HPDE6-E6E7 (cell line): ENCODE data around the gene MYL5.
"Not testable (repeated sequence)": the region's sequence is repeated elsewhere in the genome, so short reads cannot be mapped to it uniquely, and the experiment has no call there.

Source experiments
- DNase-seq: peaks from one replicate; pipeline ENCODE4 v3.0.0; 2011; ENCODE audit warnings: missing footprints; ENCODE audit errors: extremely low spot score

MYL5 gene, protein sequence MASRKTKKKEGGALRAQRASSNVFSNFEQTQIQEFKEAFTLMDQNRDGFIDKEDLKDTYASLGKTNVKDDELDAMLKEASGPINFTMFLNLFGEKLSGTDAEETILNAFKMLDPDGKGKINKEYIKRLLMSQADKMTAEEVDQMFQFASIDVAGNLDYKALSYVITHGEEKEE

DNA sequence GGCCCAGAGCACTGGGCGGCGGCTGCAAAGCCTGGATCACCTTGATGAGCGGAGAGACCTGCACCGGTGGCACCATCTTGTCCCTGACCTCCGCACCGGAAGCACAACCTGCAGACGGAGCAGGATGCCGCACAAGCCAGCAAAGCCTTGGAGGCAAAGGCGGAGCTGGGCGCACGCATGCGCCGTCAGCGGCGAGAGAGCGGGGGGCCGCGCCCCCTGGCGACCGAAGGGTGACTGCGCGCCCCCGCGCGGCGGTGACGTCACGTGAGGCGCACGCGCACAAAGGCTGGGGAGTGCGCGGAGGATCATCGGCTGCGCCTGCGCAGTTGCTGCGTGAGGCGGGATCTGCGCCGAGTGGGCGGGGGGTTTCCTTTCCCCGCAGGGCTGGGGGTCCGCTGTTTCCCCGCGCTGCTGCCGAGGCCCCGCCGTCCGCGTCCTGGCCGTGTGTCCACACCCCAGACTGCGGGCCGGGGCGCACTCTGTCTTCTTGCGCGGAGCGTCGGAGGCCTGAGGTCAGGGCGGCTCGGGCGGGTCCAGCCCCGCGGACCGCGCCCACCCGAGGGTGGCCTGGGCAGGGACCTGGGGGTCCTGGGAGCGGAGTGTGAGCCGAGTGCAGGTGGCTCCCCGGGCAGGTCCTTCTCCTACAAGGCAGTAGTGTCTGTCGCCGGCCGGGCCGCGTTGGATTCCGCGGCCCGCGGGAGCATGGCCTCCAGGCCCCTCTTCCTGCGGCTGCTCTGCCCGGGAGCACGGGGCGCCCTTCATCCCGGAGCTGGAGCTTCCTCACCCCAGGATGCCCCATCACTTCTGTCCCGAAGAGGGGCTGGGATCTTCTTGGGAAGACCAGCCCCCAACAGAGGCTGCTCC, at the start of gene MYL5, which contains the start of gene ATP5ME:
MYL5 (plus strand) TSS at position 371 of the 864 bp plus-strand sequence. CDS start 3,485 bp downstream, outside the sequence.
ATP5ME (minus strand) TSS at position 105 of the 864 bp plus-strand sequence; CDS start at position 76, 29 bp downstream.
- DNase-seq = peak; percentile 98

DNA sequence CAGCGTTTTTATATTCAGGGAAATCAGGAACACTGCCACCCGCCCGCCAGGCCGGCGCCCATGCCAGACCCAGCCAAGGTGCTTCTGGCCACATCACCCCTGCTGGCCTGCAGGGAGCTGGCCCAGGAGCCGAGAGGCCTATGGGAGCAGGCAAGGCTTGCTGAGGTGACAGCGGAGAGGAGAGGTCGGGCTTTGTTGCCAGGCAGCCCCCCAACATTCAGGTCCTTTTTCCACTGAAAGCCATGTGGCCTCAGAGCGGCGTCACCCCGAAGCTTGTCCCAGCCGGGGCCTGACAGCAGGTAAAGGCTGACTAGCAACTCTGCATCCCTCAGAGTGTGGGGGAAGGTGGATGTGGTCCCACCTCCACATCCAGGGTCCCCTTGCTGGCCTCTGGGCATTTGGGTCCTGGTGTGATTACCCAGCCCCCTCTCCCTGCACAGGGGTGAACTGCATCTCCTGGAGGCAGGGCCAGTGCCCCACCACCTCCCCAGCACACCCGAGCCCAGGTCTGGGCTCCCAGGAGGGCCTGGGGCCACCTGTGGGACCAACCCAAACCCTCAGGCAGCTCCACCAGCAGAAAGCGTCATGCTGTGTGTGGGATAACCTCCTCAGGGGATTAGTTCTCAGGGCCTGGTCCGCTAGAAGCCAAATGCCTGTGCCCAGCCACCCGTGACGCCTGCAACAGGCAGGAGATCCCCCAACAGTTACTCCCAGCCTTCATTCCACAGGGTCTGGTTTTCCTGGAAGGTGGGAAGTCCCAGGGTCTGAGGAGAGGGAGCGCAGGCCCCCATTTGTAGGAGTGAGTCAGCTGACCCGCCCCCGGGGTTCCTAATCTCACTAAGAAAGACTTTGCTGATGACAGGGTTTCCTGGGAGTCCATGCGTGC, 49.4 kb upstream of the MYL5 start, which contains the start of gene PDE6B:
PDE6B (plus strand) TSS at position 869 of the 886 bp plus-strand sequence. CDS start 54 bp downstream, outside the sequence.
- no peak for DNase-seq

DNA sequence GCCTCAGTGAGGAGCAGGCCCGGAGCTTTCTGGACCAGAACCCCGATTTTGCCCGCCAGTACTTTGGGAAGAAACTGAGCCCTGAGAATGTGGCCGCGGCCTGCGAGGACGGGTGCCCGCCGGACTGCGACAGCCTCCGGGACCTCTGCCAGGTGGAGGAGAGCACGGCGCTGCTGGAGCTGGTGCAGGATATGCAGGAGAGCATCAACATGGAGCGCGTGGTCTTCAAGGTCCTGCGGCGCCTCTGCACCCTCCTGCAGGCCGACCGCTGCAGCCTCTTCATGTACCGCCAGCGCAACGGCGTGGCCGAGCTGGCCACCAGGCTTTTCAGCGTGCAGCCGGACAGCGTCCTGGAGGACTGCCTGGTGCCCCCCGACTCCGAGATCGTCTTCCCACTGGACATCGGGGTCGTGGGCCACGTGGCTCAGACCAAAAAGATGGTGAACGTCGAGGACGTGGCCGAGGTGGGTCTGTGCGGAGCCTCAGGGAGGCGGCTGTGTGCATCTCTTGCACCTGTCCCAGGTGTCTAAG, 48.6 kb upstream of the MYL5 start:
- no peak for DNase-seq

DNA sequence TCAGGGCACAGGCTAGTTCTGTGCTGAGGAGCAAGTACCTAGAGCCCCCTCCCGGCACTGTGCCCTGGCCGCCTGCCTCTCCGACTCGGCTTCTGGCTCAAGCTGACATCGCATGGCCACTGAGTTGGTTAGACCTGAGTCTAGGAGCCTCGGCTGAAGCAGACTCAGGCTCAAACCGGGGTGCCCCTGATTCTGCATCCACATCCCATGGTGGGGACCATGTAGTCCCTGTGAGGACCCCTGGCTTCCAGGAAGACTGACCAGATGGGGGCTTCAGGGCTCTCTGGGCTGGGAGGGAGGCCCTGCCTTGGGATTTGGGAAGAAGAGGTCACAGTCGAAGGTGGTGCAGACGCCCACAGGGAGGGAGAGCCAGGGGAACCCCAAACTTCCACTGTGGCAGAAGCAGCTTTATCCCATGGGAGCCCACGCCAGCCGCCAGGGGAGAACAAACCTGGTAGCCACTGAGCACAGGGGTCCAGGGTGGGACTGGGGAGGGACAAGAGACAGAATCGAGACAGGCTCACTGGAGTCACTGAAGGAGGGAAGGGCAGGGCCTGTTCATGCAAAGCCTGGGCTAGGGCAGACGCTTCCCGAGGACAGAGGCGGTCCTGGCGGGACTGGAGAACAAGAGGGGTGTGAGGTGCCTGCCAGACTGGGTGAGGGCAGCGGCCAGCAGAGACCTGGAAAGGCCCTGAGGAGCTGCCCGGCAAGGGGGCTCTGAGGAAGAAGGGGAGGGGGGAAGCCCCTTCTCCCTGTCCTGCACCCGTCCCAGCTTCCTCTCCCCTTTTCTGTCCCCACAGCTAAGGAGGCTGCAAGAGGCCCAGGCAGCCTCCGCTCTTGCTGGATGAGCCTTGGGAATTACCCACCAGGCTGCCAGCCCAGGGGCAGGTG, 47.9 kb upstream of the MYL5 start:
- DNase-seq = no peak

DNA sequence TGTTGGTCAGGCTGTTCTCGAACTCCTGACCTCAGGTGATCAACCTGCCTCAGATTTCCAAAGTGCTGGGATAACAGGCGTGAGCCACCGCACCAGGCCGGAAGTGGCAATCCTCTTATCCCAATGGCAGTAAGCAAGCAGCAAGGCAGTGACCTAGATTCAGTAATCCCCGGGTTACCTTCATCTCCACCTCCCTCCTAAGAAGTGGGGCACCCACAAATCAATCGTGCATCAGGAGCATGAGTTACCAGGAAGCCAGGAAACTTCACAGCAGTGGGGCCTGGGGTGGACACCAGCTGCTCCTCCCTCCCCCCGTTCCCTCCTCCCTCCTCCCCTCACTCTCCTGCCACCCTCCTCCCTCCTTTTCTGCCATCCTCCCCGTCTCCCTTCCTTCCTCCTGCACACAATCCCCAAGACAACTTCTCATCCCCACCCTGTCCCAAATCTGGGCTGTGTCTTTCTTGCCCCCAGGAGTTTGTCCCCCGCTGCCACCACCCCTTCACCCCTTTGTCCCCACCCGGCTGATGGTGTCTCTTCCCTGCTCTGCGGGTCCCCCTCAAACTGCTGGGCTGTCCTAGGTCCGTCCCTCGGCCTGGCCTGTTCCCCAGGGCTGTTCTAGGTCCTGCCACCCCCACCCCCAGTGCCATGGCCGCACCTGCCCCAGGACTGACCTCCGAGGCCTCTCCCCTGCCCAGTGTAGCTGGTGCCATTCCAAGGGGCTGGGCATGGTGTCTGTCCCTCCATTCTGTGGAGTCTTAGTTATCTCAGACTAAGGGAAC, 46.8 kb upstream of the MYL5 start:
- DNase-seq = no peak

DNA sequence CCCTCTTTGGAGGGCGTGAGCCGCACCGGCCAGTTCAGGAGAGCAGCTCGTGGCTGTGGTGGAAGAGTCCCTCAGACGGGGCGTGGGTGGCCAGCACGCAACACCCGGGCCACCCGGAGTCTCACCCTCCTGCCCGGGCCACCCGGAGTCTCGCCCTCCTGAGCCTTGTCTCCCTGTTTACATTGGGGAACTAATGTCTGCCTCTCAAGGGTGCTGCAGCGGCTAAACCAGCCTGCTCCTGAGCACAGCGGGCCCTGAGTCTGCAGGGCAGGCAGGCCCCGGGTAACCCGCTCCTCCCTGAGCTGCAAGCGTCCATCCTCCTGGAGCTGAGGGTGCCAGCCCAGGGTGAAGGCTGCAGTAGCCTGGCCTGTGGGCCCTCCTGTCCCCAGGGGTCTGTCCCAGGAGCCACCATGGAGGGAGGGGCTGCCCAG, 46.0 kb upstream of the MYL5 start:
- DNase-seq = no peak

DNA sequence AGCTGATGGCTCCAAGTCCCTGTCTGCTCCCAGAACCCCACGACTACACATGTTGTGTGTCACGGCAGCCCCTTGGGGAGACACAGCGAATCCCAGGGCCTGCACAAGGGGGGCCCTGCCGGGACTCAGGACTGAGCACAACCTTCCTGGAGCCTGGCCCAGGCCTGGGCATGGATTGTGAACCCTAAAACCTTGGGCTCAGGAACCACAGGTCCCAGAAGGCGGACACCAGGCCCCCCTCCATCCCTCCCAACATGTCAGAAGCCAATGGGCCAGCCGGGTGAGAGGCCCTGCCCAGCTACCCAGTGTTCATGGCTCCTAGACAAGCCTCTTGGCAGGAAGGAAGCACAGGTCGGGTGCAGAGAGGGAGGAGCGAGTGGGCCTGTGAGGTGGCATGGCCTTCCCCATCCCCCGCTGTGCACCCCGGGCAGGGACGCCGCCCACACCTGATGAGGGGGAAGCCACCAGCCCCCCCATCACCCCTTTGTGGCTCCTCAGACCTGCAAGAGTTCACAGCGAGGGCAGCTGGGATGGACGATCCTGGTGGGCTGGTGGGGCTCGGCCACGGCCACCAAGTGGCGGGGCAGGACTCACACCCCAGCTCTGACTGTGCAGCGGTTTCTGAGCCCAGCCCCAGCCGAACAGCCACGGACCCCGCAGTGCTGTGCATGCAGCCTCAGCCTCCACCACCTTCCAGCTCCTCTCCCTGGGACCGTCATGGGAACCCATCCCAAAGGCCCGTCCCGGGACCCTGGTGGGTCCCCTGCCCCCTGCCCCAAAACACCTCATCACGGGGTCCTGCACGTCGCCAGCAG, 45.3 kb upstream of the MYL5 start:
- DNase-seq = no peak

DNA sequence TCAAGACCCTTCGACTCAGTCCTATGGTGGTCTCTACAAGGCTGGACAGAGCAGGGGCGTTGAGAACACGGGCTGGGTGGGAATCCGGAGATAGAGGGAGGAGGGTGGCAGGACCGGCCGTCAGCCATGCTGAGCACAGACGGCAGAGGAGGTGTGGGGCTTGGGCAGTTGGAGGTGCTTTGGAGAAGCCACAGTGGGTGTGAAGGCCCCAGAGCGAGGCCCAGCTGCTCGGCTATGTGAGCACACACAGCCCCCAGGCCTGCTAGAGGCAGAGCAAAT, 44.8 kb upstream of the MYL5 start:
- no peak for DNase-seq

DNA sequence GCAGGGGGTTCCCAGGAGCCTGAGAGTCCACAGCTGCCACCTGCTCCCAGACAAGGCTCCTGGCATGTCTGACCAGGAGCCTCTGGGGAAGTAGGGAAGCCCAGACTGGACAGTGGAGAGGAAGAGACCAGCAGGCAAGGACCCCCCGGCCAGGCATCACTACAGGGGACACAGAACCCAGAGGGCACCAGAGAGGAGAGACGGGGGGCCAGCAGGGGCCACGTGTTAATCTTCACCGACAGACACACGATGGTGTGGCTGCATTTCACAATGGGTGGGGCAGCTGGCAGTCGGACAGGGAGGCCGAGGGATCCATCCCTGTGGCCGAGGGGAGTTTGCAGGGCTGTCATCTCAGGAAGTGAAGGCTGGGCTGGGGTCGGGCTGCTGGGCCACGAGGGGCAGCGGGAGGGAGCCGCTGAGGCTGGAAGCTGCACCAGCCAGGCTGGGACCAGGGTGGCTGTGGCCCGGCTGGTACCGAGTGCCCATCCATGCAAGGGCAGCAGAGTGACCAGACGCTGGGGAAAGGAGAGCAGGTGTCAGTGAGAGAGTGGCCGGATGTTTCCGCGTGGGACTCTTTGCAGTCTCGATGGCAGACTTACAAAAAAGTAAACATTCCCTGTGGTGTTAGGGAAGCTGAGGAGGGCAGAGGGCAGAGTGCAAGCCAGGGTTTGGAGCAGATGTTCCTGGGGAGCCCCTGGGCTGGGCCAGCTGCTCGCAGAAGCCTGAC, 44.3 kb upstream of the MYL5 start:
- no peak for DNase-seq

DNA sequence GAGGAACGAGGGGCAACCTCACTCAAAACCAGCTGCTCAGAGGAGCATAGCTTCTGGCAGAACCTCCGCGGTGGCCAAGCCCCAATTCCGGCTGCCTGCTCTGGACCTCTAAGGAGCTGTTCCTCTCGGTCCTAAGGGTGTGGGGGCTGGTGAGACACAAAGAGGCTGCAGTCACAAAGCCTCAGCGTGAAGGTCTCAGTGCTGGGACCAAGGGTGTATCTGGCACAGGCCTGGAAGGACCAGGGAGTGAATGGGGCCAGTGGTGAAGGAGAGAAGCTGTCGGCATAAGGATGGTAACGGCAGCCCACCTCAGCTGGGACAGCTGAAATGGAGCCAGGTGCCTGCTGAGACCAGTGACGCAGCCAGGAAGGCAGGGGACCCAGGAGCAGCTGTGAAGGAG, 43.7 kb upstream of the MYL5 start:
- no peak for DNase-seq

DNA sequence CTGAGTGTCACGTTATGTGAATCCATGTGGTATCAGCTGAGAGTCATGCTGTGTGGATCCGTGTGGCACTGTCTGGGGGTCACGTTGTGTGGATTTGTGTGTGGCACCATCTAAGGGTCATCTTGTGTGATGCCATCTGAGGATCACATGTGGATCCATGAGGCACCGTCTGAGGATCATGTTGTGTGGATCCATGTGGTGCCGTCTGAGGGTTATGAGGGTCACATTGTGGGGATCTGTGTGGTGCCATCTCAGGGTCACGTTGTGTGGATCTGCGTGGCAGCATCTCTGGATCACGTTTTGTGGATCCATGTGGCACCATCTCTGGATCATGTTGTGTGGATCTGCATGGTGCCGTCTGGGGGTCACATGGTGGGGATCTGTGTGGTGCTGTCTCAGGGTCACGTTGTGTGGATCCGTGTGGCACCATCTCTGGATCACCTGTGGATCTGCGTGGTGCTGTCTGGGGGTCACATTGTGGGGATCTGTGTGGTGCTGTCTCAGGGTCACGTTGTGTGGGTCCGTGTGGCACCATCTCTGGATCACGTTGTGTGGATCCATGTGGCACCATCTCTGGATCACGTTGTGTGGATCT, 42.0 kb upstream of the MYL5 start:
- DNase-seq = no peak

DNA sequence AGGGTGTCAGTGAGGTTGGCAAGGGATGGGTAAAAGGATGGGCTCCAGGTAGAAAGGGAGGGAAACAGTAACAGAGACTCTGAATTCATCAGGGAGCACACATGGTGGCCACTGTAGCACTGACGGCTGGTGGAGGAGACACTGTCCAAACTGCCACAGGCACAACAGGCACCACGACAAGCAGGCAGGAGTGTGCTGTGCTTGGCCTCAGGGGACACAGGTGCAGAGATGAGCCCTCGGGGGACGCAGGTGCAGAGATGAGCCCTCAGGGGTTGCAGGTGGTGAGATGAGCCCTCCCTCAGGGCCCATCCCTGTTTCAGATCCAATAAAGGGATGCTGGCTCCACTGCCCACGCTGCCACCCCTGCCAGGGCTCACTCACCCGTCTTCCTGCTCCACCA, 41.4 kb upstream of the MYL5 start:
- DNase-seq = no peak

DNA sequence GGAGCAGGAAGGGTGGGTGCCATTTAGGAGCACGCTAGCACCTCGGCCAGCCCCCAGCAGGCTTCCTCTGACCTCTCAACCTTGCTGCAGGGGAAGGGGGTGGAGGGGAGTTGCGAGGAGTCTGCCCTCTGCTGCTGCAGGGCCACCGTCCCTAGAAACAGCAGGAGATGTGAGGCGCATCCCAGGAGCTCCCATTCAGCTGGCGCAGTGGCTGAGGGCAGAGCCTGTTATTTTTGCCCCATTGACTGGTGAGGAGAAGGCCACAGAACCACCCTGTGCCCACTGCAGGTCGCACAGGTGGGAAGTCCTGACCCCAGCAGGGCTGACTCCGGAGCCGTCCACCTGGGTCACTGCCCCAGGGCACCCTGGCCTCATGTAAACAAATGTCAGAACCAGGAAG, 40.9 kb upstream of the MYL5 start:
- DNase-seq = no peak

DNA sequence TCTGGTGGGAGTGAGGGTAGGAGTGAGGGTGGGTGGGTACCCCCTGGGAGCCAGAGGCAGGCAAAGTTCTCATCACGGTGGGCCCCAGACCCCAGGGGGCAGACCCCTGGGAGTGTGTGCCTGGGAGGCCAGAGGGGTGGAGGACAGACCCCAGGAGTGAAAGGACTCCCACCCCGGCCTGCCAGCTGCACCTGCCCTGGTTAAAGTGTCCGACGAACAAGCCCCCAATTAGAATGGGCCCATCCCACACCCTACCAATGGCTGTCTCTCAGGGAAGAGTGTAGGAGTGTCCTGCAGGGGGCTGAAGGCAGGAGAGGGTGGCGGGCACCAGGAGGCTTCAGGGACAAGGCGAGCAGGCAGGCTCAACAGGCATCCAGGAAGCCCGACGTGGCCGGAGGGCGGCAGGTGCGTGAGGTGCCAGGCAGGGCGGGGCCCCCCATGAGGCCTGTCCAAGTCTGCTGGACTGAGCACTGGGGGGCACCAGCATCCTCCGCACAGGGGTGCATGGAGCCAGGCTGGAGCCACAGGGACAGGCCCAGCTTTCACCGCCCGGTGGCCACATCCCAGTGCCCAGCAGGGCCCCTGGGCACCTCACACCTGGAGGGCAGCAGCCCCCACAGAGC, 40.3 kb upstream of the MYL5 start:
- no peak for DNase-seq

DNA sequence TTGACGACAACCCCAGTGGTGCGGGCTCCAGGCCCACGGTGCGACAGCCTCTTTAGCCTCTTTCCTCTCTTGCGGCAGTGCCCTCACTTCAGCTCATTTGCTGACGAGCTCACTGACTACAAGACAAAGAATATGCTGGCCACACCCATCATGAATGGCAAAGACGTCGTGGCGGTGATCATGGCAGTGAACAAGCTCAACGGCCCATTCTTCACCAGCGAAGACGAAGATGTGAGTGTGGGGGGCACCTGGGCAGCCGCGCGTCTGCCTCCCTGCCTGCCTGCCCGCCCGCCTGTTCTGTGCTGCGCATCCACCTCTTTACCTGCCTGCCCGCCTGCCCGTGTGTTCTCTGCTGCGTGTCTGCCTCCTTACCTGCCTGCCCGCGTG, 39.8 kb upstream of the MYL5 start:
- DNase-seq = no peak

DNA sequence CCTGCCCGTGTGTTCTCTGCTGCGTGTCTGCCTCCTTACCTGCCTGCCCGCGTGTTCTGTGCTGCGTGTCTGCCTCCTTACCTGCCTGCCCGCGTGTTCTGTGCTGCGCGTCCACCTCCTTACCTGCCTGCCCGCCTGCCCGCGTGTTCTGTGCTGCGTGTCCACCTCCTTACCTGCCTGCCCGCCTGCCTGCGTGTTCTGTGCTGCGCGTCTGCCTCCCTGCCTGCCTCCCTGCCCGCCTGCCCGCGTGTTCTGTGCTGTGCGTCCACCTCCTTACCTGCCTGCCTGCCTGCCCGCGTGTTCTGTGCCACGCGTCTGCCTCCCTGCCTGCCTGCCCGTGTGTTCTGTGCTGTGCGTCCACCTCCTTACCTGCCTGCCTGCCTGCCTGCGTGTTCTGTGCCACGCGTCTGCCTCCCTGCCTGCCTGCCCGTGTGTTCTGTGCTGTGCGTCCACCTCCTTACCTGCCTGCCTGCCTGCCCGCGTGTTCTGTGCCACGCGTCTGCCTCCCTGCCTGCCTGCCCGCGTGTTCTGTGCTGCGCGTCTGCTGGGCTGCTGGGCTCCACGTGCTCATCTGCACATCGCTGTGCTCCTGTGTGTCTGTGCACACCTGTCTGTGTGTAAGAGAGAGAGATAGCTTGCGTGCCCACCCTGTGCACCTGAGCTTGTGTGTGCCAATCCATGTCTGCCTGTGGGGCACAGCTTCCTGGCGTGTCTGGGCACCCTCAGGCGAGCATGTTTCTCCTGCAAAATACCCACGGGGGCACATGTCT, 39.1 kb upstream of the MYL5 start:
- not testable (repeated sequence) for DNase-seq
